ENCODE measurements around the gene AASS.
"Not testable (repeated sequence)": the region's sequence is repeated elsewhere in the genome, so short reads cannot be mapped to it uniquely, and the experiment has no call there.

The AASS gene

GRCh38 chr7:122137251-122138077 is 6.6 kb downstream of the AASS start:
- no peak overlapping the region for H3K4me3 ChIP-seq (ENCODE audit: low read length)
- DNase-seq (ENCODE audit: low read depth), result no peak
- TF ChIP-seq, protein P1, sequence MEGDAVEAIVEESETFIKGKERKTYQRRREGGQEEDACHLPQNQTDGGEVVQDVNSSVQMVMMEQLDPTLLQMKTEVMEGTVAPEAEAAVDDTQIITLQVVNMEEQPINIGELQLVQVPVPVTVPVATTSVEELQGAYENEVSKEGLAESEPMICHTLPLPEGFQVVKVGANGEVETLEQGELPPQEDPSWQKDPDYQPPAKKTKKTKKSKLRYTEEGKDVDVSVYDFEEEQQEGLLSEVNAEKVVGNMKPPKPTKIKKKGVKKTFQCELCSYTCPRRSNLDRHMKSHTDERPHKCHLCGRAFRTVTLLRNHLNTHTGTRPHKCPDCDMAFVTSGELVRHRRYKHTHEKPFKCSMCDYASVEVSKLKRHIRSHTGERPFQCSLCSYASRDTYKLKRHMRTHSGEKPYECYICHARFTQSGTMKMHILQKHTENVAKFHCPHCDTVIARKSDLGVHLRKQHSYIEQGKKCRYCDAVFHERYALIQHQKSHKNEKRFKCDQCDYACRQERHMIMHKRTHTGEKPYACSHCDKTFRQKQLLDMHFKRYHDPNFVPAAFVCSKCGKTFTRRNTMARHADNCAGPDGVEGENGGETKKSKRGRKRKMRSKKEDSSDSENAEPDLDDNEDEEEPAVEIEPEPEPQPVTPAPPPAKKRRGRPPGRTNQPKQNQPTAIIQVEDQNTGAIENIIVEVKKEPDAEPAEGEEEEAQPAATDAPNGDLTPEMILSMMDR (conservative IDR thresholded peaks at IDR 0.05; ENCODE audit: low read depth, low read length), result no peak

DNA sequence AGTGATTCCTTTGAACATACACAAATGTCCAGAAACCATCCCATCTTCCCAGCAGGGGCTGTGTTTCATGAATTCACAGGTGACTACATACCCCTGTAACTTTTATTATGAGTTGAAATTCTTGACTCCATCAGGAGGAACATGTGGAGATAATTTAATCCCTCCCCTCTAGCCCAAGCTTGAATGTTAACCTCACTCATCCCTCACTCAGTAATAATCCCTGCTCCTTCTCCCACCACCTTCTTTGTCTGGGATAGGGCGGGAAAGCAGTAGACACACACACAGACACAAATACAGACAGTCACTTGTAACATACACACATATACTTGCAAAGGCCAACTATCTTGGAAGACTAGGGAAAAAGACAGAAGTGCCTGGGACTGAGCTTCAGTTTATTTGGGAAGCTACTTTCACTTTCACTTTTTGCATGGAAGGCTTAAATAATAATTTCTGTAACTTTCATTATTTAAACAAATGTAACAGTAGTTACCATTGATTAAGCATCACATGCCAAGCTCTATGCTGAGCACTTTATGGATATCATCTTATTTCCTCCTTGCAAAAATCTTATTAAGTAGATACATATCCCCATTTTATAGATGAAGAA is 7.3 kb downstream of the AASS start:
- no peak for DNase-seq (ENCODE audit: low read depth)
- TF ChIP-seq, protein P1 (conservative IDR thresholded peaks at IDR 0.05; ENCODE audit: low read depth, low read length), result no peak
- no peak overlapping the region for H3K4me3 ChIP-seq (ENCODE audit: low read length)

DNA sequence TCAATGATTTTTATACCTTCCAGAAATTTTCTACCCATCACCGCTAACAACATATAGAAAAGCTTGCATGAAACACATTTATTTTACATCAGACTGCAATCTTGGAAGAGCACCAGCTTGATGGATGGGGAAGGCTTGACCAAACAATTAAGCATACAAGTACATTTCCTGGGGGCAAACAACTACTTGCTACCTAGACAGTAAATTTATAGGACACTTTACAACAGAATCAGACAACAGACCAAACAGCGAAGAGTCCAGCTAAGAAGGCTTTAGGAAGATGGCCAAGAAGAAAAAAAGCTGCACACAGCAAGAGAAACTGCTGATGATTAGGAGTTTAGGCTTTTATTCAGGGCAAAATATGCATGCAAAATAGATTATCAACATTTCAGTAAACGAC is 8.0 kb downstream of the AASS start:
- no peak overlapping the region for H3K4me3 ChIP-seq (ENCODE audit: low read length)
- DNase-seq (ENCODE audit: low read depth), result no peak
- TF ChIP-seq, protein P1 (conservative IDR thresholded peaks at IDR 0.05; ENCODE audit: low read depth, low read length), result no peak

DNA sequence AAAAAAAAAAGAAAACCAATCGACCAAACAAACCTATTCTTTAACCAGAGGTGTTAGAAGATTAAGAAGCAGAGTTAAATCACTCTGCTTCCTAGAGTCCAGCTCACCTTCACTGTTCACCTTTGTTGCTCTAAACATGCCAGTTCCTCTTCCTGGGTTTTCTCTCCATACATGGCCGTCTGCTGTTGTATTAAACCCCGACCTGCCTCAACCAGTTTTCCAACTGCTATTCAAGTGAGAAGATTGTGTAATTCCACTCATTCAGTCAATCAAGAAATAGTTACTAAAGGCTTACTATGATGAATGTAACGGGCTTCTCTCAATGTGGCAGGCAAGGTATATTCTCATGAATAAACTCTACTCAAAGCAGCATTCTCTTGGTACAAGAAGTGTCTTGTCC is 8.8 kb downstream of the AASS start:
- DNase-seq (ENCODE audit: low read depth), result no peak
- no peak overlapping the region for H3K4me3 ChIP-seq (ENCODE audit: low read length)
- TF ChIP-seq, protein P1 (conservative IDR thresholded peaks at IDR 0.05; ENCODE audit: low read depth, low read length), result no peak

DNA sequence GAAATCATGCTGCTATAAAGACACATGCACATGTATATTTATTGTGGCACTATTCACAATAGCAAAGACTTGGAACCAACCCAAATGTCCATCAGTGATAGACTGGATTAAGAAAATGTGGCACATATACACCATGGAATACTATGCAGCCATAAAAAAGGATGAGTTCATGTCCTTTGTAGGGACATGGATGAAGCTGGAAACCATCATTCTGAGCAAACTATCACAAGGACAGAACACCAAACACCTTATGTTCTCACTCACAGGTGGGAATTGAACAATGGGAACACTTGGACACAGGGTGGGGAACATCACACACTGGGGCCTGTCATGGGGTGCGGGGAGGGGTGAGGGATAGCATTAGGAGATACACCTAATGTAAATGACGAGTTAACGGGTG is 9.3 kb downstream of the AASS start:
- H3K4me3 ChIP-seq (ENCODE audit: low read length); DNase-seq (ENCODE audit: low read depth): not testable (repeated sequence)

DNA sequence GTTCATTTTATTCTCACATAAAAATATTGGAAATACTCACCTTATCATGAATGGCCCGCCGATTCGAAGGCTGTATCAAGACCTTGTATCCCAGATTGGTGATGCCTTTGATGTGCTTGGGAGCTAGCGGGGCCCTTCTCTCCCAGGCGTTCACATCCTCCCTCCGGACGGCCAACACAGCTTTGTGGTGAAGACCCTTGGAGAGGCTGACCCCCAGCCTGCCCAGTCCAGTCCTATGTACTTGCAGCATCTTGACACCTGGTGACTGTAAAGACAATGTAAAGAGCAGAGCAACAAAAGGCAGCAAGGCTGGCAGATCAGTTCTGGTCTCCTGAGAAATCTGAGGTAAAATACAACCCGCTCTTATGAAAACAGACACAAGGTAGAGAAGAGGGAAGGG is 10.6 kb downstream of the AASS start:
- TF ChIP-seq, protein P1 (conservative IDR thresholded peaks at IDR 0.05; ENCODE audit: low read depth, low read length), result no peak
- no peak overlapping the region for H3K4me3 ChIP-seq (ENCODE audit: low read length)

DNA sequence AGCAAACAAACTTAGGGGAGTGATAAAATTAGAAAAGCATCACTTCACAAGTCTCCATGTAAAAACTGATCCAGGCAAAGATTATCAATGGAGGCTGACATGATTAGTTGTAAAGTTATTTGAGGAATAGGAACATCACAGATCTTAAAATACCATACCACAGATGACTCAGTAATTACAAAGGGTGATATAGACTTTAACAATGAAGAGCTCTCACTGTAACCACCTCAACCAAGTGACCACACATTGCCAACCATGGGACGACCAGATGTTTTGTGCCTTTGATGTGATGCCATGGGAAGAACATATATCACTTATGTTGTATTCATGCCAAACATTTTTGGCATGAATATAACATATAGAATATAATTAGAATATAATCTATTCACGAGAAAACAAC is 11.7 kb downstream of the AASS start:
- DNase-seq (ENCODE audit: low read depth), result no peak
- H3K4me3 ChIP-seq (ENCODE audit: low read length), result no peak overlapping the region
- TF ChIP-seq, protein P1 (conservative IDR thresholded peaks at IDR 0.05; ENCODE audit: low read depth, low read length), result no peak

More for the DNA sequence above, 10.6 kb downstream of the AASS start:
- no peak for DNase-seq (ENCODE audit: low read depth)

Data from retinal pigment epithelial cell (primary cell).